ENCODE data around the gene STAG2.
"Not testable (repeated sequence)": the region's sequence is repeated elsewhere in the genome, so short reads cannot be mapped to it uniquely, and the experiment has no call there.

Gene STAG2

DNA sequence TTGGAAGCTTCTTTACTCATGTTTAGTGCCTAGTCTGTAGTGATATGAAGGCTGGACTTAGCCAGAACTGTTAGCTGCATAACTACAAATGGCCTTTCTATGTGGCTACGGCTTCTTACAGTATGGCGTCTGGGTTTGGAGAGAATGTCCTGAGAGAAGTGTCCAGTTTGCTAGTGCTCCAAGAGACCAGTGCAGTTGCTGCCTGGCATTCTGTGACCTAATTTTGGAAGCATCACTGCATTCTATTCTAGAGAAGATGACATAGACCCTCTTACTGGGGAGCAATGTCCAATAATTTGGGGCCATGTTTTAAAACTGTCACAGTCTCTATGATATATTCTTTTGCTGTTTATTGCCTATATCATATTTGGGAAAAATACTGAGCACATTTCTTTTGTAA lies 74.2 kb downstream of the STAG2 start:
- DNase-seq (ENCODE audit: low read depth in 2 of 2), result no peak

DNA sequence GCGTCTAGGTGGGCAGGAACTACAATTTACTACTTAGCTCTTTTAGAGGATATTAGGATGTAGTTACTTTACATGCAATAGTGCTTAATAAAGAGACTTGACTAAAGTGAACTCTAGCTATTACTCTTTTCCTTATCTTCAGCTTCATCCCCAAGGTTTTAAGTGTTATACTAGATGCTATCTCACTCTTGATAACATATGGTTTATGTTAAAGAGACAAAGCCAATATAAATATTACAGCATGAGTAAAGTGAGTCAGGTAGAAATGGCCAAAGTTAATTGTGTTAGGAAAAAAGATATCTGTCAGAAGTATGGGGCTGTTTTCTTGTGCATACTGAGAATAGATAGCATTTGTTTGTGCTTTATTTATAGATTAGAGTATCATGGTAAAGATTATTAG lies 80.5 kb downstream of the STAG2 start:
- DNase-seq (ENCODE audit: low read depth in 2 of 2), result no peak

DNA sequence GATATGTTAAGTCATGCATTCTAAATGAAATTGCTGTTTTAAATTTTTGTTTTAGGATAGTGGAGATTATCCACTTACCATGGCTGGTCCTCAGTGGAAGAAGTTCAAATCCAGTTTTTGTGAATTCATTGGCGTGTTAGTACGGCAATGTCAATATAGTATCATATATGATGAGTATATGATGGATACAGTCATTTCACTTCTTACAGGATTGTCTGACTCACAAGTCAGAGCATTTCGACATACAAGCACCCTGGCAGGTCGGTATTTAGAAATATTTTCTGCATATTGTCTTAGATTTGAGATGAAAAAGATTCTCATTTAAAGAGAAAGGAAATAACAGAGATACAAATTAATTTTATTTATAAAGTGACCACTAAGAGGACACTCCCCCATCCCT lies 83.6 kb downstream of the STAG2 start:
- no peak for DNase-seq (ENCODE audit: low read depth in 2 of 2)

DNA sequence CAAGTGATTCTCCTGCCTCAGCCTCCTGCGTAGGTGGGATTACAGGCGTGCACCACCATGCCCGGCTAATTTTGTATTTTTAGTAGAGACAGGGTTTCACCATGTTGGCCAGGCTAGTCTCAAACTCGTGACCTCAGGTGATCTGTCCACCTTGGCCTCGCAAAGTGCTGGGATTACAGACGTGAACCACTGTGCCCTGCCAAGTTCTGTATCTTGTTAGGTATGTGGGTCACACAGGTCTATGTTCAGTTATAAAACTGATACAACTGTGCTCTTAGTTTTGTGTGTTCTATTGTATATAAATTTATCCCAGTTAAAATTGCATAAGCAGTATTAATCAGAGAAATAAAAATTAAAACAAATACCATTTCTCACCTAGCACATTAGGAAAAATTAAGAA lies 122.9 kb downstream of the STAG2 start:
- not testable (repeated sequence) for DNase-seq (ENCODE audit: low read depth in 2 of 2)

DNA sequence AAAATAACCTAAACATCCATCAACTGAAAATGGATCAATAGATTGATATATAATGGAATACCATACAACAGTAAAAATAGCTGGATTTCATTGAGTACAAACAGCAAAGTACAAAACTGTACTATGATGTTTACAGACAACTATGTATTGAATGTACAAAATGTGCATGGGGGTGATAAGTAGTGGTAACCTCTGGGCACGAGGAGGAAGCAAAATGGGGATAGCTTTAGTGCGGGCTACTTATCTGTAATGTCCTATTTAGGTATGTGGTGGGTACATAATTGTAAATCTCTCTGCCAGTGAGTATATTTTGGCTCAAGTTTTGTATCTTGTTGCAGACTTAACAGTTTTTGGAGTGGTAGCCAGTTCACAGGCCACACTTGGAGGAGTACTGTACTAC lies 123.6 kb downstream of the STAG2 start:
- no peak for DNase-seq (ENCODE audit: low read depth in 2 of 2)

DNA sequence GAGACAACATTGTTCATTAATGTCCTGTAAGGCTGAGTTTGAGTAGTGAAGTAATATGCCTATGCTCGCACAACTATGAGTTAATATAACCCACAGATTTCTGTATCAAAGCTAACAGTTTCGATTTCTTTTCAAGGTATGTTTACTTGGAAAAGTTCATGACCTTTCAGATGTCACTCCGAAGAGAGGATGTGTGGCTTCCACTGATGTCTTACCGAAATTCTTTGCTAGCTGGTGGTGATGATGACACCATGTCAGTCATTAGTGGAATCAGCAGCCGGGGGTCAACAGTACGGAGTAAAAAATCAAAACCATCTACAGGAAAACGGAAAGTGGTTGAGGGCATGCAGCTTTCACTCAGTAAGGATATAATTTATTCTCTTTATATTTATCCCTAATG lies 124.9 kb downstream of the STAG2 start:
- DNase-seq (ENCODE audit: low read depth in 2 of 2), result peak in 1 of 2 donors; percentile 11

DNA sequence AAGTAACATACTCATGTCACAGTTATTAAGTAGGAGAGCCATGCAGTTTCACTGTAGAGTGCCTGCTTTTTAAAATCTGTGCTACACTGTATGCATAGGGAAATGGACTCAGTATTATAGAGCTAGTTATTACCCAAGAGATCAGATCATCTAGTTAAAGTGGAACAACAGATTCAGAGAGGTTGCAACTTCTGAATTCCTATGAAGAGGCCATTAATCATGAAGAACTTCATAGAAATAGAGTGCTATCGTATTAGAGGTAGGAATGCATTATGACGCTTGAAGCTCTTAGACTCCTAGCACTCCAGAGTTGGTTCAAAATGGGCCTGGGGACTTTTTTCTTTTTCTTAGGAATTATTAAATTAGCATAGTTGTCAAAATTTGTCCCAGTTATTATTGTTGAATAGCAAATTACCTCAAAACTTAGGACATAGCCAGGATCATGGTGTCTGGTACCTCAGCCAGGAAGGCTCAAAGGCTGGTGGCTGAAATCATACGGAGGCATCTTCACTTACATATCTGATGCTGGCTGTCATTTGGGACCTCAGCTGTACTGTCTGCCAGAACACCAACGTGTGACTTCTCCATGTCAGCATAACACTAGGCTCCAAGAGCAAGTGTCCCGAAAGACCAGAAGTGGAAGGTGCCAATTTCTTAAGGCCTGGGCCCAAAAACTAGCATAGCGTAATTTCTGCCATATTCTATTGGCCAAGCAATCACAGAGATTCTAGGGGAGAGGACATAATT lies 125.7 kb downstream of the STAG2 start:
- DNase-seq (ENCODE audit: low read depth in 2 of 2), result no peak

DNA sequence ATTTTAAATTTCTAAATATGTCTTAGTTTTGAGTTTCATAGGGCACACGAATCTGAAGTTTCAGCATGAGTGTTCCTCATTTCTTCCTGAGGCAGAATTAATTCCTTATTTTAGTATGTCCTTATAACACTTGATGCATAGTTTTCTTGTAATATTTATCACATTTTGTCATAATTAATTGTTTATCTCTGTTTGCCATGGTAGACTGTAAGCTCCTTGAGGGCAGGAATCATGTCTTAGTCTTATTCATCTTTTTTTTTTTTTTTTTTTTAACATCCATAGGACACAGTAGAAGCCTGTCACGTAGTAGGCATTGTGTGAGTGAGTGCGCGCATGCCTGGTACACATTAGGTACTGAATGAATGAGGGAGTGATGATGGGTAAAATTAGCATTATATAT lies 131.7 kb downstream of the STAG2 start:
- DNase-seq (ENCODE audit: low read depth in 2 of 2), result no peak

DNA sequence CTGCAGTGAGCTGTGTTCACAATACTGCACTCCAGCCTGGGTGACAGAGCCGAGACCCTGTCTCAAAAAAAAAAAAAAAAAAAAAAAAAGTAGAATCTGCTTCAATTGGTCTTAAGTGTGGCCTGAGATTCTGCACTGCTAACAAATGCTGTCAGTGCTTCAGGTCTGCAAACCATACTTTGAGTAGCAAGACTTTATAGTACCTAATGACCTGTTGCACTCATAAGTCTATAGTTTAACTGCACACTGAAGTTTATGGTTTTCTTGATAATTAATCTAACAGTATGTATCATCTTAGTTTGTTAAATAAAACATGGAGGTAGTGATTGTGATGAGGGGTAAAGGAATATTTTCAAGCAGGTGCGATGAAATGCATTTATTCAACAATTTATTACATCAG lies 135.6 kb downstream of the STAG2 start:
- no peak for DNase-seq (ENCODE audit: low read depth in 2 of 2)

DNA sequence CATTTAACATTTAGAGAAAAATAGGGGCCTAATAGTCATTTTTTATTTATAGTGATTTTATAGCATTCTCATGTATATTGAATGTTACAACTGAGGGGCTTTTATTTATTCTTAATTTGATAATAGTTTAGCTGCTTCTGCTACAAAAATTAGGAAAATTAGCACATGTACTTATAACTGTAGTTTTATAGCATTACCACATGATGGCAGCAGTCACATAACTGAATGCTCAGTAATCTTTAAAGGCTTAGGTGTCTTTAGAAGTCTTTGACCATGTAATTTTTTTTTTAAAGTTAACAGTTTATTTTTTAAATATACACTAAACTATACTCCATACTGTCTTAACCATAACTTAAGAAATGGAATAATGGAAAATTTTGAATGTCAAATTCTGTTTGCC lies 136.6 kb downstream of the STAG2 start:
- DNase-seq (ENCODE audit: low read depth in 2 of 2), result no peak

DNA sequence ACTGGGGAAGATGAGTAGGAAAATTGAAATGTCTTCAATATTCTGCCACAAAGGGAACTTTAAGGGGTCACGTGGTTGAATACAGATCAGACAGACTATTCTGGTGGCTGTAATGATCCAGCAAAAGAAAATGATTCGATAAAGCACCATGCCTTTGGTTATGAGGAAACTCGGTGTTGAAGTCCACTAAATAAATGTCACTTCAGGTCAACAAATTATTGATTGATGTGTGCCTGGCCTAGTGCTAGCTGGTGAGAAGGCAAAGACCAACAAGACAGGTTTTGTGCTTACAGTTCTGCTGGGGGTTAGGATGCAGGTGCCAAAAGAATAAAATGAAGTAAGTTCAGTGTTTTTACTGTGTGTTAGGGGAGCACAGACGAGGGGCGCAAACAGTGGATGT lies 142.5 kb downstream of the STAG2 start:
- no peak for DNase-seq (ENCODE audit: low read depth in 2 of 2)

DNA sequence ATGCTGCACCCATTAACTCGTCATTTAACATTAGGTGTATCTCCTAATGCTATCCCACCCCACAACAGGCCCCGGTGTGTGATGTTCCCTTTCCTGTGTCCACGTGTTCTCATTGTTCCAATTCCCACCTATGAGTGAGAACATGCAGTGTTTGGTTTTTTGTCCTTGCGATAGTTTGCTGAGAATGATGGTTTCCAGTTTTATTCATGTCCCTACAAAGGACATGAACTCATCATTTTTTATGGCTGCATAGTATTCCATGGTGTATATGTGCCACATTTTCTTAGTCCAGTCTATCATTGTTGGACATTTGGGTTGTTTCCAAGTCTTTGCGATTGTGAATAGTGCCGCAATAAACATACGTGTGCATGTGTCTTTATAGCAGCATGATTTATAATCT lies 143.0 kb downstream of the STAG2 start:
- not testable (repeated sequence) for DNase-seq (ENCODE audit: low read depth in 2 of 2)

DNA sequence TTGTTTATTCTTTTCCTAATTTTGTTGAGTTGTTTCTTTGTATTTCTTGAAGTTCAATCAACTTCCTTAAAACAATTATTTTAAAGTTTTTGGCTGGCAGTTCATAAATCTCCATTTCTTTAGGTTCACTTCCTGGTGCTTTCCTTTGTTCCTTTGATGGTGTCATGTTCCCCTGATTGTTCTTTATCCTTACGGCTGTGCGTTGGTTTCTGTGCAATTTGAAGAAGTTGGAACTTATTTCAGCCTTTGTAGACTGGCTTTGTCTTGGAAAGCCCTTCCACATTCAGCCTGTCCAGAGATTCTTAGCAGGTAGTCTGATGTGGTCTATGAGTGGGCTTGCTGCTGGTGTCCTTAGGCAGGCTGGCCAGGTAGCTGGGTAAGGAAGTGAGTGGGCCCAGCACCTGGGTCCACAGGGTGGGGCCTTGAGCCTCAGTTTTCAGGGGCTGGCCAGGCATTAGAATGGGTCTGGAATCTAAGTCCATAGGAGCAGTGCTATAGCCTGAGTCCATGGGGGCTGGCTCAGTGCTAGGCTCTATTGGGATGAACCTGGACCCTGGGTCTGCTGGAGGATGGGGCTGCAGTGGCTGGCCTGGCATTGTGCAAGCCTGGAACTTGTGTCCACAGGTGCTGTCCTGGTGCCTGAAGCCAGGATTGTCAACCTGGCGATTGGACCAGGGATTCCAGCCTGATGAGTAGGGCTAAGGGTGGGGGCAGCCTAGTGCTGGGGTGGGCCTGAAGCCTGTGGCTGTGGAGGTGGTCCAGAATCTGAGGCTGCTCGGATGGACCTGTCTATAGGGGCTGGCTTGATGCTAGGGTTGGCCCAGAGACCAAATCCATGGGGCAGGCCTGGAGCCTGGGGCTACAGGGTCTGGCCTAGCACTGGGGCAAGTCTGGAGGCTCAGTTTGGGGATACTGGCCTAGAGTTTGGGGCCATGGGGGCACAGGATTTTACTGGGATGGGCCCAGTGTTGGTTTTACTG lies 152.4 kb downstream of the STAG2 start:
- DNase-seq (ENCODE audit: low read depth in 2 of 2), result no peak

DNA sequence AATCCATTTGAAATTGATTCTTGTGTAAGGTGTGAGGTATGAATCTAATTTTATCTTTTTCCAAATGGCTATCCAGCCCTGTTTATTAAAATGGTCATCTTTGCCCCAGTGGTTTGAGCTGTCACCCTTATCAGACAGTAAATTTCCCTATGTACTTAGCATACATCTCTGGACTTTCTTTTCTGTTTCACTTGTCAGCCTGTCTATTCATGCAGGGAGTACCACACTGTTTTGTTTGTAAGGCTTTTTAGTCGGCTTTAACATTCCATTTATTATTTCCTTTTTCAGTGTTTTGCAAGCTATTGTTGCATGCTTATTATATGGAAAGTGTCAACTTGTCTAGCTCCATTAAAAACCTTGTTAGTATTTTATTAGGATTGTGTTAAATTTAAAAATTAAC lies 155.8 kb downstream of the STAG2 start:
- DNase-seq (ENCODE audit: low read depth in 2 of 2), result no peak

DNA sequence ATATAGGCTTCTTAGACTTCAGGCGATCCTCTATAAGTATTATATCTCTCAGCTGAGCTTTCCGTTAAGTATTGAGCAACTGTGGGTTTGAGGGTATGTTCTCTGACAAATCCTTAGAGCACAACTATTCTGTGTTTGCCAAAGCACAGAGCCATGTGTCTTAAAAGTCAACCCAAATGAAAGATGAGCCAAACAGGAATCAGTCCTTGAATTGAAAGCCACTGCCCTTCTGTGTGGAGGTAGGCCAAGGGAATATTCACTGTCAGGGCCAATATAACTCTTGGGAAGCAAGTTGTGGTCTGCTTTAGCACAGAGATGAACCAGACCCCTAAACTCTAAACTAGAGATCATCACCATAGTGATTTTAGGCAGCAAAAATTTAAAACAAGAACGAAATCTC lies 164.0 kb downstream of the STAG2 start:
- no peak for DNase-seq (ENCODE audit: low read depth in 2 of 2)

DNA sequence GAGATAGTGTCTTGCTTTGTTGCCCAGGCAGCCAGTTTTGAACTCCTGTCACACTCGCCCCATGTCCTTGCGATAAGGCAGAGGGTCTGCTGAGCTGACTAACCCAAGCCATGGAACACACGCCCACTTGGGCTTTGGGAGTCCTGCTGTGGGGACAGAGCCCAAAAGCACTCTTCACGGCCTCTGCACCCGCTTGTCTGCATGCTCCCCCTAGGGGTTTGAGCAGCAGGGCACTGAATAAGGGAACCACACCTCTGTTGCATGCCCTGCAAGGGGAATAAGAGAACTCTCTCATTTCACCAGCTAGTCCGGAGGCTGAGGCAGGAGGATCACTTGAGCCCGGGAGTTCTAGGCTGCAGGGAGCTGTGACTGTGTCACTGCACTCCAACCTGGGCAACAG lies 166.0 kb downstream of the STAG2 start:
- no peak for DNase-seq (ENCODE audit: low read depth in 2 of 2)

DNA sequence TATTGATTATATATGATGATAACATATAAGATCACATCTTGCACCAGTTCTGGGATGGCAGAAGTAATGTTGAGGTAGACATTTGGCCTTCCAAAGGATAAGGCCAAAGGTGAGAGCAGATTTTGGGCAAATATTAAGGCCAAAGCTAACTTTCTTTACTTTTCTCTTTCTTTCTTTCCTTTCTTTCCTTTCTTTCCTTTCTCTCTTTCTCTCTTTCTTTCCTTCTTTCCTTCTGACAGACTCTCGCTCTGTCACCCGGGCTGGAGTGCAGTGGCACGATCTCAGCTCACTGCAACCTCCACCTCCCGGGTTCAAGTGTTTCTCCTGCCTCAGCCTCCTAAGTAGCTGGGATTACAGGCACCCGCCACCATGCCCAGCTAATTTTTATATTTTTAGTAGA lies 170.9 kb downstream of the STAG2 start:
- DNase-seq (ENCODE audit: low read depth in 2 of 2), result not testable (repeated sequence)

DNA sequence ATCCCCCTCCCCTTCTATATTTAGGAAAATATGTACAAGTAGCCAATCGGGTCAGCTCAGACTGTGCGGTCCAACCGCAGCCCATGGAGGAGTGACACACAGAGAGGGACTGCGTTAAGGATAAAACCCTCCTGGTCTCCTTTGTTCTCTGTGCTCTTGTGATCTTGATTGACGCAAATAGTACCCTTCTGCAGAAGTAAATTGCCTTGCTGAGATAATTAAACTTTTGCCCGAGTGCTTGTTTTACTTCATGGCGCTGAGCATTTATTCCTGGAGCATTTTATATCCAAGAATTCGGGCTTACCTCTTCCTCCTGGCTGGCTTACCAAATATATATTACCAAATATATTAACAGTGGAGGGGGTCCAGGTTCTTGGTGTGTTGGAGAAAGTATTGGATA lies 184.2 kb downstream of the STAG2 start:
- DNase-seq (ENCODE audit: low read depth in 2 of 2), result no peak

DNA sequence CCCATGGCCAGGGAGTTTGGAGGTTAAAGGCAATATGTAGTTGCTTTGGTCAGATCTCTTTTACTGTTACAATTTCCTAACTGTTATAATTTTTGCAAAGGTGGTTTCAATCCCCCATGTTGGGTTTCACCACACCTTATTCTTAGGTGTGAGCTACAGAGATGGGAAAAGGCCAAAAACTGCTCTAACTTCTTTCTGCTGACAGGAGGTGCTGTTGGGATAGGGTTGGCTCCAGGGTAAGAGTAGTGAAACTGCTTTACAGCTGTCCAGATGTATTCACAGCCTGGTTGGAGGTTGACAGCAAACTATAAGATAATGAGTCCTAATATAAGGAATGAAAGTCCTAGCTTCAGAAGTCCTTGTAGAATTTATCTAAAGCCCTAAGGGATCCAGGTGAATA lies 189.7 kb downstream of the STAG2 start:
- no peak for DNase-seq (ENCODE audit: low read depth in 2 of 2)

Measured in stimulated activated CD8-positive, alpha-beta memory T cell treated with anti-CD3 and anti-CD28 coated beads, Interleukin-7, amount 100 ng/mL, for 4 hours (primary cell).